AG20443 (cell line): ENCODE results near the gene TMEM245.
A peak's percentile ranks its signal among the peaks of the same experiment; 100 is the strongest.
"Not testable (repeated sequence)": the region's sequence is repeated elsewhere in the genome, so short reads cannot be mapped to it uniquely, and the experiment has no call there.

Experiments used
- DNase-seq: peaks from one replicate; pipeline ENCODE4 v3.0.0; 2012; ENCODE audit warnings: low spot score, mixed read lengths

Gene TMEM245

DNA sequence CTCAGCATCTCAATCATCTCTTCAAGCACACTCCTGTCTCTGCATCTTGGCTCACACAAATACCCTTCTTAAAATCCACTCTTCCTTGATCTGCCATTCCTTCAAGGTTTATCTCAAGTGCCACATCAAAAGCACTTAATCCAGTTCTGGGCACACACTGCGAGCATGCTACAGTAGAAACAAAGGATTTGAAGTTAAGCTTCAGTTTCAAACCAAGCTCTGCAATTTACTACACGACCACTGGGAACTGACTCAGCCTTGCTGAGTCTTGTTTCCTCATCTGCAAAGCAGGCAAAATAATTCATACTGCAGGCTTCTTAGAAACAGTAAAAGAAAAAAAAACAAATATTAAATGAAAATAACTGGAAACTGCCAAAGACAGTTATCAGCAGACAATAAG, 56.0 kb downstream of the TMEM245 start:
- no peak for DNase-seq

- DNase-seq, result no peak
These were observed 57.2 kb downstream of the TMEM245 start for GRCh38 chr9:109062543-109062942.

- no peak for DNase-seq
These were observed 59.6 kb downstream of the TMEM245 start for GRCh38 chr9:109060191-109060590.

- DNase-seq, result not testable (repeated sequence)
These were observed 66.6 kb downstream of the TMEM245 start for GRCh38 chr9:109053121-109053520.

GRCh38 chr9:109052416-109052815, 67.3 kb downstream of the TMEM245 start:
- peak; percentile 37 for DNase-seq

GRCh38 chr9:109051733-109052132, 68.0 kb downstream of the TMEM245 start:
- no peak for DNase-seq

GRCh38 chr9:109050444-109050843, 69.3 kb downstream of the TMEM245 start:
- DNase-seq, result no peak

DNA sequence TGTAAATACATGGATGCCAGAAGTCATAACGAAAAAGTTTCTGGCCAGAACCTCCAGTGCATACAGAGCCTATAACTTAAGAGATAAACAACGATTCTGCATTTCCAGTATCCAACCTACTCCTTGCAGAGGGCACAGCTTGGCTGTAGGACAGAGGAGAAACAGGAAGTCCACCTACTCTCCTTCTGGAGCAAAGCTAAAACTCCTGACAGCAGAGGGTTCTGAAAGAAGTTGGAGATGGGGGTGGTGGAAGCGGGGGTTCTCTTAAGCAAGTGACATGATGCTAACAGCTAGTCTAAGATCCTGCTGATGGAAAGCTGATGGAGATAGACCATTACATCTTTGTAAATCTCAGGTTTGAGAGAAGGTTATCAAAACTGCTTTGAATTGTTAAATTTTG, 70.9 kb downstream of the TMEM245 start:
- no peak for DNase-seq

DNA sequence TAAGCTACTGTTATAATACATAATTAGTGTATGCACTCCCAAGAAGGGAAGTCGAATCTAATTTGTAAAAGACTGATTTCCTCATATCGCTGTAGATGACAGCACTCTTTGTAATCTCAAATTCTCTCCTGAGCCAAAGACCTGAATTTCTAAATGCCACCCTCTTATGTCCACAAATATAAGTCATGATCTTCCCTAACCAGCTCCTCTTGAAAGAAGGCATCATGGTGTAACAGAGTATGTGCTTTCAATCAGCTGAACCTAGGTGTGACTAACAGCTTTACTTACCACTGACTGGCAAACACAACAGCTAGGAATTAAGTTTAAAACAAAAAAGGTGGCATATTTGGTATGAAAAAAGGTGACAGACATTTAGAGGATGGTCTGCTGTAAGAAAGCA, 72.5 kb downstream of the TMEM245 start:
- DNase-seq, result no peak

GRCh38 chr9:109046346-109046745, 73.4 kb downstream of the TMEM245 start:
- no peak for DNase-seq

DNA sequence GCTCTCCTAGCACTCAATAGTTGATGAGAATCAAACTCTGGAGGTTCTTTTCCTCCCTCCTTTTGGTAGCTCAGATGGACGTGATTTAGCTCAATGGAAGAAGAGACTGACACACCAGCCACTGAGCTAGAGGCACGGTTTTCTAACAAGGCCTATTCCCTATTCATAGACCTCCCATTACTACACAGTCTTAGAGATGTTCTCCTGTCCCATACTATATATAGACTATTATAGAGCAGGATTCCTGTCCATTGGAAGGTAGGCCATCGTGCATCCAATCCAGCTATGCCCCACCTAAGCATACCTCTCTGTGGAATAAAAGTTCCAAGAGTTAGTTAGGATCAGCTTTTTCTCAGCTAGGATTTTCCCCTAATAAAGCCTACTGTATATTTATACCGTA, 76.2 kb downstream of the TMEM245 start:
- no peak for DNase-seq

DNA sequence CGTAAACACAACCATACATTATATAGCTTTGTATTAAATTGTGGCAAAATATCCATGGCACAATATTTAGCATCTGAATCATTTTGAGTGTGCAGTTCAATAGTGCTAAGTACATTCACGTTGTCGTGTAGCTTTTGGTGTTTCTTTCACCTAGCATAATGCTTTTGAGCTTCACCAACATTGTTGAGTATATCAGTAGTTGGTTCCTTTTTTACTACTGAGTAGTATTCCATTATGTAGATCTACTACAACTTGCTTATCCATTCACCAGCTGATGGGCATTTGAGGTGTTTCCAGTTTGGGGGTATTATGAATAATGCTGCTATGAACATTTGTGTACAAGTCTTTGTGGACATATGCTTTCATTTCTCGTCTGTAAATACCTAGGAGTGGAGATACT, 79.2 kb downstream of the TMEM245 start:
- no peak for DNase-seq

- DNase-seq, result no peak
These were observed 80.2 kb downstream of the TMEM245 start for GRCh38 chr9:109039539-109039938.

DNA sequence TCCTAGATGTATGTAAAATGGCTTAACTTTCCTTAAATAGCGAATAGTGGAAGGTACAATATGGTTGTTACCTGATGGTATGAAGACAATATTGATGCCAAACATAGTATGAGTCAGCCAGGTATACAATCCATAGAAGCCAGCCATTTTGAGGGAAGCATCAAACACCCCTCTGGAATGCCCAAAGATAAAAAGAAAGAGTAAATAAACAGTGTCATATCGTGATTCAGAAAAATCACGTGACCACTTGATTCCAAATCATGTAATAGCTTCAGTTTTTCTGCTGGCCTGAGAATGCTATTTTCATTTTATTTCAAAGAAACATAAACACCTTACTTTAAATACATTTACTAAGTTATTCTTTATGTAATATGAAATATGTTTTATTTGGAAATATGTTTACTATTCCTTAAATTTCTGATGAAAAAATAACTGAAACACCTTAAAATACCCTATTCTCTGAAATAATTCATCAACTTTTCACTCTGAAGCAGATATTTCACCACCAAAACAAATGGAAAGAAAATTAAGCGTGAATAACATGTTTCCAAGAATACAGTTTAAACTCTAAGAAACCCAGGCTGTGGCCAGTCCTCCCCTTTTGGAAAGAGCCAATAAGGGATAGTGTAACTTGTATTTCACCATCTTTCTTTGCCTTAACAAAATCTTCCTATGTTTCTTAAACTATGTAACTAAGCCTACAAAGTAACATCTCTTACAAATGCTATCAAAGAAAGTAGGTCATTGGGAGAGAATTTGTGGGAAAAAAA, 81.6 kb downstream of the TMEM245 start:
- DNase-seq, result no peak

DNA sequence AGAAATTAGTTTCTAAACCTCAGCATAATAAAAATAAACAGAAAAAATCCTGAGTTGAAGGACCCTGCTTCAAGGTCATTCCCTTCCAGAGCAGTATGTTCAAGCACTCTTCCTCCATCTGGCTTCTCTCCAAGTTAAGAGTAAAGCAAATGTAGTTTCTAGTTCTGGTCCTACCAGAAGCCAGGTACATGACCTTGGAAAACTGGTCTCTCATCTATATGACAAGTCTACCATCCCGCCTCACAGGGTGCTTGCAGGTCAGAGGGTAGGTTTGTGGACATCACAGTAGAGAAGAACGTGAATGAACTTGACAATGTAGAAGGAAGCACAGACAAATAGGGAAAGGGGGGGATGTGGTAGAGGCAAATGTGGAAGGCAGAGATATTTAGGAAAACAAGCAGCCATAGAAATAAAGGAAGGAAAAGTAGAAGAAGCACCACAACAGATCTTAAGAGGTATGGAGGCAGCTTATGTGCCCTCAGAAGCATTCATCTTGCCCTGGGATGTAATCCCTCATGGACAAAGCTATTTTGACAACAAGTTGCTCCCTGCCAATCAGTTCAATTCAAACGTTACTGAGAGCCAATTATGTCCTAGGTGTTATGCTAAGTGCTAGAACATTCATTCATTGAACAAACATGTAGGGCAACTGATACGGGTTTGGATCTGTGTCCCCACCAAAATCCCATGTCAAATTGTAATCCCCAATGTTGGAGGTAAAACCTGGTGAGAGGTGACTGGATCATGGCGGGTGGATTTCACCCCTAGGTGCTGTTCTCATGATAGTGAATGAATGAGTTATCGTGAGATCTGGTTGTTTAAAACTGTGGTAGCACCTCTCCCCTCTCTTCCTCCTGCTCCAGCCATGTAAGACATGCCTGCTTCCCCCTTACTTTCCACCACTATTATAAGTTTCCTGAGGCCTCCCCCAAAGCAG, 82.7 kb downstream of the TMEM245 start:
- DNase-seq, result no peak

DNA sequence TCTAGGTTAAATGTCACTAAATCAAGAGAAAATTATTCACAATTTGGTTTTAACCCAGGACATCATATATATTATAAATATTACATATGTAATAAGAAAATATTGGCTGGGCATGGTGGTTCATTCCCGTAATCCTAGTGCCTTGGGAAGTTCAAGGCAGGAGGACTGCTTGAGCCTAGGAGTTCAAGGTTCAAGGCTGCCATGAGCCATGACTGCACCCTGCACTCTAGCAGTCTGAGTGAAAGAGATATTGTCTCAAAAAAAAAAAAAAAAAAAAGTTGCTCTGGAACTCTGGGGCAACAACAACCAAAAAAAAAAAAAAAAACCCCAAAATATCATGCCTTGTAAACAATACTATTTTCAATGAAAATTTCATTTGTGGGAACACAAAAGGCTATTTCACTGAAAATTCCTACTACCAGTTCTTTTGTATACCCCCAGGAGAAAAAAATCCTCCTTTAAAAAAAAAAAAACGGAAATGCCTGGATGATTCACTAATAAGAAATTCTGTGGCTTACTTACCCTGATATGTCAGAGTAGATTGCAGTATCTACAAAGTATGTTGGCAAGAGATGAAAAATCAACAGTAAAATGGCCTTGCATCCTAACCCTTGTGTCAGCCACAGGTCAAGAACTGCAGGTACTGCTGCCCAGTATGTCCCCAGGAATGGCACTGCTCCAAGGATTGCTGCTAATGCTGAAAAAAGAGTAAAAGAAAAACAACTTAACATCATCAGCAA, 83.9 kb downstream of the TMEM245 start:
- peak; percentile 78 for DNase-seq

DNA sequence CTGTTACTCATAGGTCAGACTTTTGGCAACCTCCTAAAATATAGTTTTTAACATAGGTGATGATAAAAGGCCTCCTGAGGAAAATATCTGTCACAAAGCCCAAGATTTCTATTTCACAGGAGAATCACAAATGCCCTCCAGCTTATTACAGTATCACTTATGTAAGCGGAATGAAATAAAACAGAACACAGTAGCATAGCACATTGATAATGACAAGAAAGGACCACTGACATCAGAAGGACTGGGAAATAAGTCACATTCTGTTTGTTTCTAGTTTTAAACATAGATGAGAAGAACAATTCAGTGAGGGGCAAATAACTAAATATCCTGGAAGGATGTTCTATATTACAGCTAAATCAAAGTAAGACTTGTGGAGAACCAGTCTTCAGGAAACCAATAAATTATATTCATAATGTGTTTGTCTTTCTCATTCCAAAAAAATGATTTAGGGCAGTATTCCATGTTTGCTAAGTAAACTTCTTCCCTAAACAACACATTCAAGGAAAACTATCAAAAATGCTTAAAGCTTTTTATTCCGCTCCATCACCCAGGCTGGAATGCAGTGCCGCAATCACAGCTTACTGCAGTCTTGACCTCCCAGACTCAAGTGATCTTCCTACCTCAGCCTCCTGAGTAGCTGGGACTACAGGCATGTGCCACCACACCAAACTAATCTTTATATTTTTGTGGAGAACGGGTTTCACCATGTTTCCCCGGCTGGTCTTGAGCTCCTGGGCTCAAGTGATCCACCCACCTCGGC, 85.6 kb downstream of the TMEM245 start:
- no peak for DNase-seq

DNA sequence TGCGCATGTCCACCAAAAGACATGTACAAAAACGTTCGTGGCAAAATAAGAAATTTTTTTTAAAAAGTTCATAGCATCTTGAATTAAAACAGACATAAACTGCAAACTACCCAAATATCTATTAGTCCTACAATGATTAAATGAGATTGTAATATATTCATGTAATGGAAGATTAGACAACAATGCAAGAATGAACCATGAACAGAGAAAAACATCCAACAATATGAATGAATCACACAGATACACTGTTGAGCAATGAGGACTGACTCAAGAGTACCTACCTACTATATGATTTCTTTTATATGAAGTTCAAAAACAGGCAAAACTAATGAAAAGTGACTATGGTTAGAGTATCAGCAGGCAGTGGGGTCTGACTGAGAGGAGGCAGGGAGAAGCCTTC, 88.5 kb downstream of the TMEM245 start:
- no peak for DNase-seq

DNA sequence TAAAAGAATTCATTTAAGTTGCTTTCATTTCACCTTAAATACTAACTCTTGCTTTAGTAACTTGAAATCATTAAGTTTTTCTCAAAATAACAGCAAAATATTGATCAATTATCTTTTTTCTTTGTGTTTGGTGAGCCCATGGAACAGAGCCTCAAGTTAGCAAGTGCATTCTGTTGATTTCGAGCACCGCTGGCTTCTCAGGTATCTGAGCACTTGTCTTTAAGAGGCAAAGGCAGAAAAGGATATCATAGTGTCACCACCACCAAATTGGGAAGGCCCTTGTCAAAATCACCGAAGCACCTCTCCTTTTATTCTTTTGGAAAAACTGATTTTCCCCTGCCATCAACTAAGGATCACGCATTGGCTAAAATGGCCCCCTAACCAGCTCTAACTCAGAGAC, 89.3 kb downstream of the TMEM245 start:
- no peak for DNase-seq

DNA sequence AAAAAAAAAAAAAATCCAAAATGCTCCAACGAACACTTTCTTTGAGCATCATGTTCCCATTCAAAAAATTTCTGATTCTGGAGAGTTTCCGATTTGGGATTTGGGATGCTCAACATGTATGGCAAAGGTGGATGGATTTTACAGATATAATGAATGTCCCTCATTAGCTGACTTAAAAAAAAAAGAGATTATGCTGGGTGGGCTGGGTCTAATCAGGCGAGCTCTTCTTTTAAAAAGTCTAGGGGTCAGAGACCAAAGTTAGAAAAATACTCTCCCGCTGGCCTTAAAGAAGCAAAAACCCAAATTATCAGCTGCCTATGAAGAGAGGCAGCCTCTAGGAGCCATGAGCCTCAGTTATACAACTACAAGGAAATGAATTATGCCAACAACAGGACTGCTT, 91.3 kb downstream of the TMEM245 start:
- no peak for DNase-seq

GRCh38 chr9:109027176-109027575, 92.6 kb downstream of the TMEM245 start:
- DNase-seq, result no peak

DNA sequence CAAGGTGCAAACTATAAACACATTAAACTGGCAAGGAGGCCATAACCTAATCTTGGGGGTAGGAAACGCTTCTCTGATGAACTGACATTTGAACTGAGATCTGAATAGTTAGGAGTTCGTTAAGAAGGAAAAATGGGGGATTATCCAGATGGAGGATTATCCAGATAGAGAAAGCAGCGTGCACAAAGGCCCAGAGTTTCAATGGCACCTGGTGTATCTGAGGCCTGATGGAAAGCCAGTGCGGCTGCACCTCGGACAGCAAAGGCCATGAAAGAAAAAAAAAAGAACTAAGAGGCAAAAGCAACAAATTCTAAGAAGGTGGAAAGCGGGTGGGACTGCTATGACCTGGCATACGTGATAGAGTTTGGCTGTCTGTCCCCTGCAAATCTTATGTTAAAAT, 93.4 kb downstream of the TMEM245 start:
- no peak for DNase-seq
